ENCODE data around the gene MAML3.

MAML3 gene

GRCh38 chr4:140019619-140020347 is 134.2 kb downstream of the MAML3 start:
- Histone ChIP-seq H3K9me3 (ENCODE audit: low read length) (no peaks in the 10 kb centered on the region), H4K20me1 (ENCODE audit: insufficient read depth, low read length) (no peaks in the 10 kb centered on the region), H2AFZ (ENCODE audit: low read length) (no peak overlapping the region), H3K4me3 (ENCODE audit: low read depth, low read length, poor library complexity, severe bottlenecking) (no peak overlapping the region), H3K27ac (ENCODE audit: low read depth, low read length, poor library complexity, severe bottlenecking) (no peak overlapping the region), H3K36me3 (ENCODE audit: insufficient read depth, low read length) (no peaks in the 10 kb centered on the region), H3K27me3 (ENCODE audit: insufficient read depth, low read length) (no peaks in the 10 kb centered on the region), H3K9ac (ENCODE audit: low read length) (no peak overlapping the region), H3K79me2 (ENCODE audit: insufficient read depth, low read length) (no peaks in the 10 kb centered on the region), H3F3A (ENCODE audit: insufficient read depth, low read length) (no peaks in the 10 kb centered on the region), H3K4me1 (ENCODE audit: insufficient read depth, low read length, severe bottlenecking) (no peaks in the 10 kb centered on the region), H3K9me2 (ENCODE audit: low read depth, low read length) (no peaks in the 10 kb centered on the region), H3K4me2 (ENCODE audit: low read length) (no peak overlapping the region)
- TF ChIP-seq EZH2 (IDR thresholded peaks at IDR 0.05; ENCODE audit: borderline replicate concordance, low read length) (no peak), CTCF (IDR thresholded peaks at IDR 0.05; ENCODE audit: low read length) (no peak)

GRCh38 chr4:140018931-140019618 is 134.9 kb downstream of the MAML3 start:
- H3K4me1 ChIP-seq (ENCODE audit: insufficient read depth, low read length, severe bottlenecking) = no peaks in the 10 kb centered on the region
- no peak overlapping the region for H3K4me2 ChIP-seq (ENCODE audit: low read length)
- H3K27ac ChIP-seq (ENCODE audit: low read depth, low read length, poor library complexity, severe bottlenecking) = no peak overlapping the region
- no peak for TF ChIP-seq CTCF (IDR thresholded peaks at IDR 0.05; ENCODE audit: low read length)
- no peak for TF ChIP-seq EZH2 (IDR thresholded peaks at IDR 0.05; ENCODE audit: borderline replicate concordance, low read length)
- no peaks in the 10 kb centered on the region for H3K36me3 ChIP-seq (ENCODE audit: insufficient read depth, low read length)
- H3K9me2 ChIP-seq (ENCODE audit: low read depth, low read length) = no peaks in the 10 kb centered on the region
- no peak overlapping the region for H3K4me3 ChIP-seq (ENCODE audit: low read depth, low read length, poor library complexity, severe bottlenecking)
- H3K79me2 ChIP-seq (ENCODE audit: insufficient read depth, low read length) = no peaks in the 10 kb centered on the region
- no peaks in the 10 kb centered on the region for H3K9me3 ChIP-seq (ENCODE audit: low read length)
- H3F3A ChIP-seq (ENCODE audit: insufficient read depth, low read length) = no peaks in the 10 kb centered on the region
- no peak overlapping the region for H3K9ac ChIP-seq (ENCODE audit: low read length)
- no peaks in the 10 kb centered on the region for H4K20me1 ChIP-seq (ENCODE audit: insufficient read depth, low read length)
- H2AFZ ChIP-seq (ENCODE audit: low read length) = no peak overlapping the region
- H3K27me3 ChIP-seq (ENCODE audit: insufficient read depth, low read length) = no peaks in the 10 kb centered on the region

GRCh38 chr4:140014284-140014683 is 139.7 kb downstream of the MAML3 start:
- no peaks in the 10 kb centered on the region for H3K79me2 ChIP-seq (ENCODE audit: insufficient read depth, low read length)

More at GRCh38 chr4:140014284-140014683, 139.7 kb downstream of the MAML3 start:
- Histone ChIP-seq H3K4me3 (ENCODE audit: low read depth, low read length, poor library complexity, severe bottlenecking) (no peak overlapping the region), H3K9ac (ENCODE audit: low read length) (no peak overlapping the region), H3K4me2 (ENCODE audit: low read length) (no peak overlapping the region), H3K9me2 (ENCODE audit: low read depth, low read length) (no peaks in the 10 kb centered on the region), H2AFZ (ENCODE audit: low read length) (no peak overlapping the region), H4K20me1 (ENCODE audit: insufficient read depth, low read length) (no peaks in the 10 kb centered on the region), H3K36me3 (ENCODE audit: insufficient read depth, low read length) (no peaks in the 10 kb centered on the region), H3K27me3 (ENCODE audit: insufficient read depth, low read length) (no peaks in the 10 kb centered on the region), H3K9me3 (ENCODE audit: low read length) (no peaks in the 10 kb centered on the region), H3F3A (ENCODE audit: insufficient read depth, low read length) (no peaks in the 10 kb centered on the region), H3K4me1 (ENCODE audit: insufficient read depth, low read length, severe bottlenecking) (no peaks in the 10 kb centered on the region), H3K27ac (ENCODE audit: low read depth, low read length, poor library complexity, severe bottlenecking) (no peak overlapping the region)
- TF ChIP-seq EZH2 (IDR thresholded peaks at IDR 0.05; ENCODE audit: borderline replicate concordance, low read length) (no peak), CTCF (IDR thresholded peaks at IDR 0.05; ENCODE audit: low read length) (no peak)
